Activated T-helper 1 cell treated with anti-CD3 and anti-CD28 coated beads, Interleukin-12 subunit alpha, Interleukin-12 subunit beta, Interleukin-2, Interleukin-4 antibody, amounts not matched to agents 30 ng/mL and 10 ng/mL and 1 ng/mL, durations not matched to agents 14 hours and 24 hours and 36 hours (primary cell): Measurements from ENCODE around the gene ABCC1. TPM values are rescaled to one million over a fixed set of nuclear protein-coding genes. Genes with fewer than 3 reads are reported as not detected.
"Not testable (repeated sequence)": the region's sequence is repeated elsewhere in the genome, so short reads cannot be mapped to it uniquely, and the experiment has no call there.

ENCODE experiments used
- DNase-seq: peaks from one replicate; pipeline ENCODE4 v3.0.0; 2021; ENCODE audit warnings: low spot score
- H3K27ac Mint-ChIP-seq: one replicate; pipeline ENCODE4 v1.8.0; 2021; ENCODE audit warnings: mild to moderate bottlenecking, mixed read lengths
- H3K27me3 Mint-ChIP-seq: one replicate; pipeline ENCODE4 v1.8.0; 2022; ENCODE audit warnings: mild to moderate bottlenecking, moderate library complexity, mixed read lengths; ENCODE audit not compliant: insufficient read depth
- H3K36me3 Mint-ChIP-seq: one replicate; pipeline ENCODE4 v1.8.0; 2021; ENCODE audit warnings: low read depth, mixed read lengths
- H3K4me1 Mint-ChIP-seq: one replicate; pipeline ENCODE4 v1.8.0; 2021; ENCODE audit warnings: low read depth, mixed read lengths
- H3K4me3 Mint-ChIP-seq: one replicate; pipeline ENCODE4 v1.8.0; 2021; ENCODE audit warnings: mild to moderate bottlenecking, moderate library complexity, mixed read lengths
- H3K9me3 Mint-ChIP-seq: one replicate; pipeline ENCODE4 v1.8.0; 2021; ENCODE audit warnings: mixed read lengths
- intact Hi-C: fragments of 100-400 bp; cut with micrococcal nuclease; formaldehyde crosslinking; loops from one replicate; pipeline ENCODE4 v1.15.1; 2024
- total RNA-seq: library from RNA; stranded (reverse); gene quantifications from 2 replicates; pipeline ENCODE4 v1.2.3, GENCODE V29; 2022

ABCC1 gene
- total RNA-seq, 1 donor from 2014 or later, result 108 TPM

- Mint-ChIP-seq H3K27ac (no peak overlapping the region), H3K27me3 (peaks cover 5% of the 10 kb centered on the region), H3K4me1 (peaks cover 5% of the 10 kb centered on the region), H3K9me3 (peaks cover 15% of the 10 kb centered on the region), H3K36me3 (peaks cover 2% of the 10 kb centered on the region), H3K4me3 (no peak overlapping the region)
- DNase-seq, result no peak
- intact Hi-C loops, result no loop called here
Observed at GRCh38 chr16:16158082-16158658, 208.8 kb downstream of the ABCC1 start.

GRCh38 chr16:16158741-16159374, 209.4 kb downstream of the ABCC1 start:
- Mint-ChIP-seq H3K4me3 (no peak overlapping the region), H3K9me3 (peaks cover 15% of the 10 kb centered on the region), H3K27me3 (peaks cover 6% of the 10 kb centered on the region), H3K27ac (no peak overlapping the region), H3K36me3 (peaks cover 2% of the 10 kb centered on the region), H3K4me1 (peaks cover 5% of the 10 kb centered on the region)
- intact Hi-C loops, result no loop called here
- no peak for DNase-seq

- Mint-ChIP-seq H3K27ac (no peak overlapping the region), H3K4me1 (peaks cover 5% of the 10 kb centered on the region), H3K27me3 (peaks cover 6% of the 10 kb centered on the region), H3K9me3 (peaks cover 15% of the 10 kb centered on the region), H3K36me3 (peaks cover 2% of the 10 kb centered on the region), H3K4me3 (no peak overlapping the region)
- intact Hi-C loops, result no loop called here
- no peak for DNase-seq
Observed at GRCh38 chr16:16159662-16160061, 210.2 kb downstream of the ABCC1 start.

GRCh38 chr16:16161319-16161718, 211.9 kb downstream of the ABCC1 start:
- Mint-ChIP-seq H3K9me3 (peaks cover 15% of the 10 kb centered on the region), H3K4me1 (peaks cover 5% of the 10 kb centered on the region), H3K36me3 (peaks cover 2% of the 10 kb centered on the region), H3K27me3 (peaks cover 6% of the 10 kb centered on the region), H3K4me3 (no peak overlapping the region), H3K27ac (no peak overlapping the region)
- no peak for DNase-seq
- intact Hi-C loops, result no loop called here

- H3K27me3 Mint-ChIP-seq, DNase-seq, H3K4me1 Mint-ChIP-seq, H3K4me3 Mint-ChIP-seq, intact Hi-C loops, H3K27ac Mint-ChIP-seq, H3K36me3 Mint-ChIP-seq: not testable (repeated sequence)
- peaks cover 15% of the 10 kb centered on the region for H3K9me3 Mint-ChIP-seq
Observed at GRCh38 chr16:16161840-16162239, 212.4 kb downstream of the ABCC1 start.

- intact Hi-C loops, result no loop called here
- Mint-ChIP-seq H3K9me3 (peaks cover 15% of the 10 kb centered on the region), H3K27ac (no peak overlapping the region), H3K36me3 (peaks cover 2% of the 10 kb centered on the region), H3K27me3 (peaks cover 6% of the 10 kb centered on the region), H3K4me1 (peaks cover 5% of the 10 kb centered on the region), H3K4me3 (no peak overlapping the region)
- no peak for DNase-seq
Observed at GRCh38 chr16:16162591-16162990, 213.2 kb downstream of the ABCC1 start.

- peaks cover 6% of the 10 kb centered on the region for H3K27me3 Mint-ChIP-seq
- DNase-seq, result no peak
- intact Hi-C loops, result no loop called here
- no peak overlapping the region for H3K4me3 Mint-ChIP-seq
- H3K4me1 Mint-ChIP-seq, result peaks cover 5% of the 10 kb centered on the region
- peaks cover 14% of the 10 kb centered on the region for H3K9me3 Mint-ChIP-seq
- H3K36me3 Mint-ChIP-seq, result peaks cover 2% of the 10 kb centered on the region
- H3K27ac Mint-ChIP-seq, result no peak overlapping the region
Observed at GRCh38 chr16:16163109-16163508, 213.7 kb downstream of the ABCC1 start.

- Mint-ChIP-seq H3K9me3 (peaks cover 10% of the 10 kb centered on the region), H3K36me3 (no peaks in the 10 kb centered on the region), H3K27me3 (peaks cover 6% of the 10 kb centered on the region), H3K27ac (no peak overlapping the region), H3K4me1 (peaks cover 5% of the 10 kb centered on the region), H3K4me3 (no peak overlapping the region)
- DNase-seq, result no peak
- intact Hi-C loops, result no loop called here
Observed at GRCh38 chr16:16163571-16163970, 214.2 kb downstream of the ABCC1 start.

- Mint-ChIP-seq H3K27me3 (peaks cover 6% of the 10 kb centered on the region), H3K36me3 (no peaks in the 10 kb centered on the region), H3K27ac (no peak overlapping the region), H3K9me3 (peaks cover 4% of the 10 kb centered on the region), H3K4me3 (no peak overlapping the region), H3K4me1 (peaks cover 5% of the 10 kb centered on the region)
- DNase-seq, result no peak
- intact Hi-C loops, result no loop called here
Observed at GRCh38 chr16:16164243-16164642, 214.8 kb downstream of the ABCC1 start.

- H3K4me3 Mint-ChIP-seq, result no peak overlapping the region
- peaks cover 6% of the 10 kb centered on the region for H3K27me3 Mint-ChIP-seq
- H3K36me3 Mint-ChIP-seq, result no peaks in the 10 kb centered on the region
- no peaks in the 10 kb centered on the region for H3K9me3 Mint-ChIP-seq
- DNase-seq, result no peak
- H3K4me1 Mint-ChIP-seq, result peaks cover 5% of the 10 kb centered on the region
- no peak overlapping the region for H3K27ac Mint-ChIP-seq
- intact Hi-C loops, result no loop called here
Observed at GRCh38 chr16:16166085-16166484, 216.7 kb downstream of the ABCC1 start.

GRCh38 chr16:16166949-16167348, 217.5 kb downstream of the ABCC1 start:
- Mint-ChIP-seq H3K9me3 (no peaks in the 10 kb centered on the region), H3K4me3 (no peak overlapping the region), H3K4me1 (peaks cover 5% of the 10 kb centered on the region), H3K36me3 (no peaks in the 10 kb centered on the region), H3K27ac (no peak overlapping the region), H3K27me3 (peaks cover 8% of the 10 kb centered on the region)
- DNase-seq, result no peak
- intact Hi-C loops, result no loop called here

GRCh38 chr16:16167927-16168326, 218.5 kb downstream of the ABCC1 start:
- intact Hi-C loops, result no loop called here
- no peaks in the 10 kb centered on the region for H3K9me3 Mint-ChIP-seq

GRCh38 chr16:16168431-16168830, 219.0 kb downstream of the ABCC1 start:
- no peaks in the 10 kb centered on the region for H3K4me1 Mint-ChIP-seq
- H3K36me3 Mint-ChIP-seq, result no peaks in the 10 kb centered on the region
- intact Hi-C loops, result no loop called here
- no peaks in the 10 kb centered on the region for H3K9me3 Mint-ChIP-seq
- no peak overlapping the region for H3K27ac Mint-ChIP-seq
- peaks cover 3% of the 10 kb centered on the region for H3K27me3 Mint-ChIP-seq
- H3K4me3 Mint-ChIP-seq, result no peak overlapping the region
- no peak for DNase-seq

More at GRCh38 chr16:16167927-16168326, 218.5 kb downstream of the ABCC1 start:
- H3K36me3 Mint-ChIP-seq, result no peaks in the 10 kb centered on the region
- no peak overlapping the region for H3K27ac Mint-ChIP-seq
- peaks cover 4% of the 10 kb centered on the region for H3K27me3 Mint-ChIP-seq
- no peak for DNase-seq
- H3K4me1 Mint-ChIP-seq, result no peaks in the 10 kb centered on the region
- no peak overlapping the region for H3K4me3 Mint-ChIP-seq
